NCI-H2227 (cell line): ENCODE measurements around the gene PTK7.
"Not testable (repeated sequence)": the region's sequence is repeated elsewhere in the genome, so short reads cannot be mapped to it uniquely, and the experiment has no call there.

Experiments
- DNase-seq: peaks from one replicate; lab custom pipeline; 2025; ENCODE audit not compliant: unreplicated experiment; lab: John Stamatoyannopoulos, UW

PTK7 gene

DNA sequence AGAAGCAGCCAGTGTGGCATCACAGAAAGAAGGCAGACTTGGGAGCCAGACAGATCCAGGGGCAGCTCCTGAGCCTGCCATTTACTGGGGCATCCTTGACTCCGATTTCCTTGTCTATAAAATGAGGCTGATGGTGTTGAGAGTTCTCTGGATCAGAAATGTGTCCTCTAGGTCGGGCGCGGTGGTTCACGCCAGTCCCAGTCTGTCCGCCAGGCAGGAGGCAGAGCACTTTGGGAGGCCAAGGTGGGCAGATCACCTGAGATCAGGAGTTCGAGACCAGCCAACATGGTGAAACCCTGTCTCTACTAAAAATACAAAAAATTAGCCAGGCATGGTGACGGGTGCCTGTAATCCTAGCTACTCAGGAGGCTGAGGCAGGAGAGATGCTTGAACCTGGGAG, 41.4 kb downstream of the PTK7 start:
- DNase-seq = not testable (repeated sequence)

DNA sequence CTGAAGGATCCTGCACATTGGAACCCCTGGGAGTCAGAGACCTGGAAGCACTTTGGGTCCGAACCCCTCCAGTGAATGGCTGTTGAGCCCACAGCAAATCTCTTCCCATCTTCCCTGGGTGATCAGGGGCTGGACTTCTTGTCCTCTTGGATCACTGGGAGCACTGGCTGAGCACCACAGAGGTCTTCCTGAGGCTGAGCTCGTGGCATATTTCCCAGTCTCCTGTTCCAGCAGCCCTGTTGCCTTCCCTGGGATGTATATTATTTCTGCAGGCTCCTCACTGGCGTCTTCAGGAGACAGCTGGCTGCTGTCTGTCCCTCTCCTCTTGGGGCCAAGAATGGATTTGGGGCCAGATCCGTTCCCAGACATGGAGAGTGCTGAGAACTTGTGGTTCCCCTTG, 43.4 kb downstream of the PTK7 start:
- DNase-seq = no peak

DNA sequence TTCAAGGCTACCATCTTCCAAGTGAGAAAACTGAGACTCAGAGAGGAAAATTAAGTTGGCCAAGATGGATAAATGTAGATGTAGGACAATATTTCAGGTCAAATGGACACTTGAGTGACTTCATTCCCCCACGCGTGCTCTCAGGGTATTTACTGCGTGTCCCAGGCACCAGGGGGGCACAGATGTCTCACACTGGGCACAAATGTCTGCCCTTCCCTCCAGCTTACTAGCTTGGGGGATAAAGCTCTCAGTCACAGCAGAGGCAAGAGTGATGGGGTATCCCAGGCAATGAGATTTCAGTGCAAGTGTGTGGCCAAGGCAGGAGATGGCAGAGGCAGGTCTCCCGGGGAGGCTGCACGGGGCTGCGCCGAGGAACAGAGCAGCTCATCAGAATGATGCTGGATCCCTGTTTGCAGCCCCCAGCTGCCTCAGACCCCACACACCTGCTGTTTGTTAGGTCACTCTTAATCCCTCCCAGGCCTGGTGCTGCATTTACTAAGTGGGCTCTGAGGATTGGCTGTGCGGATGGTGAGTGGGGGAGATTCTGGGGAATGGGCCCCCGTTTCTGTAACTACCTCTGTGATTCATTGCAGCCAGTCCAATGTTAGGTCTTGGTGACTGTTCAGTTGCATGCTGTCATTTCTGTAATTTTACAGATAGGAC, 44.1 kb downstream of the PTK7 start:
- no peak for DNase-seq

DNA sequence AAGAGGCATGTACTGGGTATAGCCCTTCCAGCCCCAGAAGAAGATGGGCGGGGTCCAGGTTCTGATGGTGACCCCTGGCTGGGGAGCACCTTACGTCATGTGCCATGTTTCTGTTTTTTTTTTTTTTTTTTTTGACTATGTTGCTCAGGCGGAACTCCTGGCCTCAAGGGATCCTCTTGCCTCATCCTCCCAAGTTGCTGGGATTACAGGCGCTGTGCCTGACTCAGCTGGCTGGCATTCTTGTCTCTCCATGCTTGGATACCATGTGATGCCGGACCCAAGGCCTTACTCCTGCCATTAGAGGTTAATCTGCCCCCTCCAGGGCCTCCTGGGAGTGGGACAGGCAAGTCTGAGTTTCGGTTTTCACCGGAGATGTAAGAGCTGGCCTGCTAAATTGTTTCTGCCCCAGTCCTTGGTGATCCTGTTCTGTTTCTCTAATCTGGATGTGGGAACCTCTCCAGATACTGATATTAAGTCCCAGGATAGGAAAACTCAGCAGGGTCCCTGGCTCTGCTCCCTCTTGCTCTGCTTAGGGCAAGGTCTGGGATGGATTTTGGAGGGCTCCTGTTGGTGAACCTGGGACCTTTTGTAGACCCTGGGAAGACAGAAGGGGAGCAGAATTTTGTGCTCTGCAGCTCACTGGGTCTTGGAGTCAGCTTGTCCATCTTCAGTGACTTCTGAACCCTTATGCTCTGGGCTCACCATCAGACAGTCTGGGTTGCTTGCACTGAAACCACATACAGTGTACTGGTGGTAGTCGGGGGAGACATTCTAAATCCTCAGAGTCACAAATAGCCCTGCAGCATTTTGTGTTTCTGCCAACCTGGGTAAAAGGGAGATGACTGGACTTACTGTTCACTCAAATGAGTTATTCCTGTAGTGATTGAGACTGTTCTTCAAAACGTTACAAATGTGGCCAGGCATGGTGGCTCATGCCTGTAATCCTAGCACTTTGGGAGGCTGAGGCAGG, 45.1 kb downstream of the PTK7 start:
- DNase-seq = no peak

DNA sequence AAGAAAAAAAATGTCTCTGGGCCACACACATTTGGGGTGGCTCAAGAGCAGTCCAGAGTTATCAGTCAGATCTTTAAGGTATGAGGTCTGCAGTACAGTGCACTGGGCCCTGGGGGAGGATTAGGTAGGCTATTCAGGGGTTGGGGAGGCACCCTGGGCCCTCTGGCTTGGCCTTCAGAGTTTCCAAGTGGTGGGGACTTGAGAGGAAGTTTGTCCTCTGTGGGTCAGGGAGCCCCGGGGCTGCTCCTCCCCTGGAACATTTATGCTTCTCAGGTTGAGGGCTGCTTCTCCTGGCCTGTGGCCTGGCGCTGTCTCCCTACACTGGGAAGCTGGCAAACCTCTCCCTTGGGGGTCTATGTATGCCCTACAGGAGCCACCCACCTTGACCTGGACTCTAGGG, 46.0 kb downstream of the PTK7 start:
- no peak for DNase-seq

DNA sequence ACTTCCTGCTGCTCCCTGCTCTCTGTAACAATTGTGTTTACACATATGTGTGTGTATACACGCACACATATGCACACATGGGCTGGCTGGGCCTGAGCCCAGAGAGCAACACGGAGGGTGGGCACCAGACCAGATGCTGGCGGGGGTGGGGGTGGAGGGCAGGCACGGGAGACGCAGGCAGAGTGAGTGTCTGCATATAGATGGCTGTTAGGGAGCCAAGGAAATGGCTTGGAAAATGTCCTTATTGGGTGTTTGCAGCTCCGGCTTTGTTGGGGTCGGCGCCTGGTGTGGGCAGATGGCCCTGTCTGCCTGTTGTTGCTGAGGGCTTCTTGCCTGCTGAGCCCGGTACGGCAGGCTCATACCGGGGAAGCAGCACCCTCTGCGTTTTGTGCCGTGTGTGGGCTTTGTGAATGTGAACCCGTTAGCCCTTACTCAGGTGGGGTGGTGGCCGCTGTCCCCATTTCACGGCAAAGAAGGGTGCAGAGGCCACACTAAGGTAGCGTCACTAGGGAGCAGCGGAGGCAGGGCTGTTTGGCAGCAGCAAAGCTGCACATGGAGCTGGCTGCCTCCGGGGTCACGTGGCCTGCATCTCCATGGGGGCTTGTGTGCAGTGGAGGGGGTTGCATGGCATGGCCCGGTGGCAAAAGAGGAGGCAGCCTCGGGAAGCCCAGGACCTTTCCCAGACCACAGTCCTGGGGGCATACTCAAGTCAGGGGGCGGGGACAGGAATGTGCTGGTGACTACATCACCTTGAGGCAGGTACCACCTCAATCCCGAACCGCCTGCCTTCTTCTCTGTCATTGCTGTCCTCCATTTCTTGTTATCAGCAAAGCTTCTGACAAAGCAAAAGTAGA, 47.6 kb downstream of the PTK7 start:
- no peak for DNase-seq

DNA sequence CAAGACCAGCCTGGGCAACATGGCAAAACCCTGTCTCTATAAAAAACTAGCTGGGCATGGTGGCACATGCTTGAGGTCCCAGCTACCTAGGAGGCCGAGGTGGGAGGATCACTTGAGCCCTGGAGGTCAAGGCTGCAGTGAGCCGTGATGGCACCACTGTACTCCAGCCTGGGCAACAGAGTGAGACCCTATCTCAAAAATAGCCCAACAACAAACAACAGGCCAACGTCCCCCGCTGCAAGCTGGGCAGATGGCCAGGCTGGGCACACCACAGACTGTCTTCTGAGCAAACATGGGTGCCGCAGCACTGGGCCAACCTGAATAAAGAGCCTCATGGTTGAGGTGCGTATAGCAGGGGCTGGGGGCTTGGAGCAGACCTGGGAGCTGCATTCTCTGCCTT, 48.4 kb downstream of the PTK7 start:
- no peak for DNase-seq

DNA sequence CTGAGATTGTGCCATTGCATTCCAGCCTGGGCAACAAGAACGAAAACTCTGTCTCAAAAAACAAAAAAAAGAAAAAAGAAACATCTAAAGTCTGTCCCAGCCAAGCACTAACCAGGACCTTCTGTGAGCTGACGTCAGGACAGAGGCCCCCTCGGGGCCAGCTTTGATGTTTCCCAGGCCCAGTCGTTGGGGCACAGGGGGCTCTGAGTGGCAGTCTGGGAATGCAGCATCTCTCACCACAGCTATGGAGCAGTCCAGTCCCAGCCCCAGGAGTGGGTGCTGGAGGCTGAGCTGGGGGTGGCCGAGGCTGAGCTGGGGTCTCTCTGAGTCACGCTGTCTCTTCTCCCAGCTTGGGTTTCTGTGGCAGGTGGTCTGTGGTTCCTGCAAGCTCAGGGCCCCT, 49.0 kb downstream of the PTK7 start:
- DNase-seq = no peak

DNA sequence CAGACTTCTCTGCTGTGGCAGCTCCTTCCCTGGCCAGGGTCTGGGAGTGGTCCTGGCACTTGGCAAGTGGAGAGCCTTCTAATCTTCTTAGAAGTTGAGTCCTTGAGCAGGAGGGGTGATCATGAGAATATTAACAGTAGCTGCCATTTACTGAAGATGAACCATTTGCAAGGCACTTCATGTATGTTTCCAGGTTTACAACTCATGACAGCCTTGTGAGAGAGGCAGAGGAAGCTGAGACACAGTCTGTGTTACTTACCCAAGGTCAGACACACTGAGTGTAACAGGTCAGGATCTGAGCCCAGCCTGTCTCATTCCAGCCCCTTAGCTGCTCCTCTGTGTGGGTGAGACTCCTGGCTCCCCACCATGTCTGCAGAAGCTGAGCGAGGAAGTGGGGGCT, 49.4 kb downstream of the PTK7 start:
- DNase-seq = no peak

DNA sequence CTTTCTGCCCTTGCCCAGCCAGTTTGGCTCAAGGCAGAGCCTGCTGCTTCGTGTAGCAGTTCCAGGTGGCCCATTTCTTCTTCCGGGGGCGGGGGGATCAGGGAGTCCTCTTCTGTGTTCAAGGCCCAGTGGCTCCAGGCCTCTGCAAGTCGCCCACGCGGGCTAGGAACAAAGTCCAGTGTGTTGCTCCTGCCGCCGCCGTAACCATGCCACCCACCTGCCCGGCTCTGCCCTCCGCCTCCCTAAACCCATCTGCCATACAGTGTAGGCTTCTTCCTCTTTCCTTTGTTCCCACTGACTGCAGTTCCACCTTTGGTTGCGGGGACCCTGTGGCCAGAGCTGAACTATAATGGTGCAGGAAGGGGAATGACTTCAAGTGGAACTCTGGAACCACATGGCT, 51.1 kb downstream of the PTK7 start:
- no peak for DNase-seq

DNA sequence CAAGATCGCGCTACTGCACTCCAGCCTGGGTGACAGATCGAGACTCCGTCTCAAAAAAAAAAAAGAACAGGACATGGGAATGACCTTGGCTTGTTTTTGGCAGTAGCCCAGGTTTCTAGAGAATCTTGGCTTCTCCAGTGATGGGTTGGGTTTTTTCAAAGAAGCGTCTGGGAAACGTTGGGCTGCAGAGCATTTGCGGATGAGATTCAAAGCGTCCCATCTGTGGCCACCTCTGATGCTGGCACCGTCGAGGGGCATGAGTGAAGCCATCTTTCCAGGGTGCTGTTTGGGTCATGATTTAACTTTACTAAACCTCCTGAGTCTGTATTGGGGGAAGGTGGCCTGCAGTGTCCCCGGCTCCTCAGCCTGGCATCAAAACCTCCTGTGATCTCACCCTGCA, 51.8 kb downstream of the PTK7 start:
- no peak for DNase-seq

DNA sequence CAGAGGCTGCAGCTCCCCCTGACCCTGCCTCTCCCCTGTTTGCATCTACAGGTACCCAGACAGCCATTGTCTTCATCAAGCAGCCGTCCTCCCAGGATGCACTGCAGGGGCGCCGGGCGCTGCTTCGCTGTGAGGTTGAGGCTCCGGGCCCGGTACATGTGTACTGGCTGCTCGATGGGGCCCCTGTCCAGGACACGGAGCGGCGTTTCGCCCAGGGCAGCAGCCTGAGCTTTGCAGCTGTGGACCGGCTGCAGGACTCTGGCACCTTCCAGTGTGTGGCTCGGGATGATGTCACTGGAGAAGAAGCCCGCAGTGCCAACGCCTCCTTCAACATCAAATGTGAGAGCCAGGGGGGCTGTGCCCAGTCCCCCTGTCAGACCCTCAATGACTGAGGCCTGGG, 52.8 kb downstream of the PTK7 start:
- DNase-seq = no peak

DNA sequence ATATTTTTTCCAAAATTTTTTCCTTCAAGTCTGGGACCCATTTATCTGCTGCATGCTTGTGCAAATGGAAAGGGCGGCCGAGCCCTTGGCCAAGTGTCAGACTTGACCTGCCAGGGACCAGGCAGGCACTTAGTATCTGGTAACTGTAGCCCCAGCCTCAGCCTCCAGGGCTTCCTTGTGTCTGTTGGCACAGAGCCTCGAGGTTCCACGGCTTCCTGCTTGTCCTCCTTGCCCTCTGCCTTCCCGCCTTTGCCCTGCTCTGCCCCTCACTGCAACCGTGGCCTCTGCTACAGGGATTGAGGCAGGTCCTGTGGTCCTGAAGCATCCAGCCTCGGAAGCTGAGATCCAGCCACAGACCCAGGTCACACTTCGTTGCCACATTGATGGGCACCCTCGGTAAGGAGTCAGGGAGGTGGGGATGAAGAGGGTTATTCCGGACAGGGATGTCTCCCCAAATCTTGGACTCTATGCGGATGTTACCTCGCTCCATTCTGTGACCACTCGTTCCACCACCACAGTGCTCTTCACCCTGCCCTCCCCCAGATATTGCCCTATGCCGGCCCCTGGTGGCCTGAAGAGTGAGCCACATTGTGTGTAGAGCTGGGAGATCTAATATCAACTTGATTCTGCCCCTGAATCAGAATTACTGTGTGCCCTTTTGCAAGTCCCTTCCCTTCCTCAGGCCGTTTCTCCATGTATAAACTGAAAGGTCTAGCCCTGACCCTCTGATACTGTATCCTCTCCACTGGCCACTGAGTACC, 53.5 kb downstream of the PTK7 start:
- DNase-seq = no peak

DNA sequence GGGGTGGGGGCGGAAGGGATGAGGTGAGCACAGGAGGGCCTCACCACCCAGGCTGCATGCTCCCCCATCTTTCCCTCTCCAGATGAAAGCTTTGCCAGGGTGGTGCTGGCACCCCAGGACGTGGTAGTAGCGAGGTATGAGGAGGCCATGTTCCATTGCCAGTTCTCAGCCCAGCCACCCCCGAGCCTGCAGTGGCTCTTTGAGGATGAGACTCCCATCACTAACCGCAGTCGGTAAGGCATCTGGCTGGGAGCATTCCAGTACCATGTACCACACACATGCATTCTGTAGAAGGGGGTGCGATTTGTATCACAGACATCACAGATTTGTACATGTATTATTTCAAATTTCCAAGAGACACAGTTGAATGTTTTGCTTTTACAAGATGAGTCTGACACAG, 54.3 kb downstream of the PTK7 start:
- DNase-seq = no peak

DNA sequence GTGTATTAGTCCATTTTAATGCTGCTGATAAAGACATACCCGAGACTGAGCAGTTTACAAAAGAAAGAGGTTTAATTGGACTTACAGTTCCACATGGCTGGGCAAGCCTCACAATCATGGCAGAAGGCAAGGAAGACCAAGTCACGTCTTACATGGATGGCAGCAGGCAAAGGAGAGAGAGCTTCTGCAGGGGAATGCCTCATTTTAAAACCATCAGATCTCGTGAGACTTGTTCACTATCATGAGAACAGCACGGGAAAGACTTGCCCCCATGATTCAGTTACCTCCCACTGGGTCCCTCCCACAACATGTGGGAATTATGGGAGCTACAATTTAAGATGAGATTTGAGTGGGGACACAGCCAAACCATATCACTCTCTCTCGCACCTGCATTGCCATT, 55.3 kb downstream of the PTK7 start:
- DNase-seq = not testable (repeated sequence)

DNA sequence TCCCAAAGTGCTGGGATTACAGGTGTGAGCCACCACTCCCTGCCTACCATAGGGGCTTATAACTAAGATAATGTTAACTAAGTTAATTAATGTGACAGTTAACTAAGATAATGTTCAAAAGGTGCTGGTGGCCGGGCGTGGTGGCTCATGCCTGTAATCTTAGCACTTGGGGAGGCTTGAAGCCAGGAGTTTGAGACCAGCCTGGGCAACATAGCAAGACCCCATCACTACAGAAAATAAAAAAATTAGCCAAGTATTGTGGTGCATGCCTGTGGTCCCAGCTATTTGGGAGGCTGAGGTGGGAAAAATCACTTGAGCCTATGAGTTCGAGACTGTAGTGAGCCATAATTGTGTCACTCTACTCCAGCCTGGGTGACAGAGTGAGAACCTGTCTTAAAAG, 62.2 kb downstream of the PTK7 start:
- no peak for DNase-seq

DNA sequence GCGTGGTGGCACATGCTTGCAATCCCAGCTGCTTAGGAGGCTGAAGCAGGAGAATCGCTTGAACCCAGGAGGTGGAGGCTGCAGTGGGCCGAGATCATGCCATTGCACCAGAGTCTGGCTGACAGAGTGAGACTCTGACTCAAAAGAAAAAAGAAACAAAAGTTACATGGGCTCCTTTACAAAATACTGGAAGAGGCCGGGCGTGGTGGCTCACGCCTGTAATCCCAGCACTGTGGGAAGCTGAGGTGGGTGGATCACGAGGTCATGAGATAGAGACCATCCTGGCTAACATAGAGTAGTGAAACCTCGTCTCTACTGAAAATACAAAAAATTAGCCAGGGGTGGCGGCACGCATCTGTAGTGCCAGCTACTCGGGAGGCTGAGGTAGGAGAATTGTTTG, 63.9 kb downstream of the PTK7 start:
- DNase-seq = not testable (repeated sequence)

DNA sequence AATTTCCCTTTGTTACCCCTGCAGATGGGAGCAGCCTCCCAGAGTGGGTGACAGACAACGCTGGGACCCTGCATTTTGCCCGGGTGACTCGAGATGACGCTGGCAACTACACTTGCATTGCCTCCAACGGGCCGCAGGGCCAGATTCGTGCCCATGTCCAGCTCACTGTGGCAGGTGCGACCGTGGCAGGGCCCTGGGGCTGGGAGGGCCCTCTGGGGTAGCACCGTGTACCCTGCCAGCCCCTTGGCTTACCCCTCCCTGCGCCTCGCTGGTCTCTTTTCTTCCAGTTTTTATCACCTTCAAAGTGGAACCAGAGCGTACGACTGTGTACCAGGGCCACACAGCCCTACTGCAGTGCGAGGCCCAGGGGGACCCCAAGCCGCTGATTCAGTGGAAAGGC, 65.5 kb downstream of the PTK7 start:
- no peak for DNase-seq

DNA sequence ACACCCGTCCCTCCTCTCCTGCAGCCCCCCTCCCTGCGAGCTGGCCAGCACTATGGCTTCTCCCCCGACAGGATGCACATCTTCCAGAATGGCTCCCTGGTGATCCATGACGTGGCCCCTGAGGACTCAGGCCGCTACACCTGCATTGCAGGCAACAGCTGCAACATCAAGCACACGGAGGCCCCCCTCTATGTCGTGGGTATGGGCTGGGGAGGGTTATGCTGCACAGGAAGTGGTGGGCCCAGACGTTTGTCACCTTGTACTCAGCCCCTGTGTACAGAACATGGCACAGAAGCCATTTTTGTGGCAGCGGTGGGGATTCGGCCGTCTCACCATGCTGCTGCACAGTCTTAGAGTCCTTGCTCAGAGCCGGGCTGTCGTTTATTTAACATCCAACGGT, 66.0 kb downstream of the PTK7 start:
- DNase-seq = no peak

DNA sequence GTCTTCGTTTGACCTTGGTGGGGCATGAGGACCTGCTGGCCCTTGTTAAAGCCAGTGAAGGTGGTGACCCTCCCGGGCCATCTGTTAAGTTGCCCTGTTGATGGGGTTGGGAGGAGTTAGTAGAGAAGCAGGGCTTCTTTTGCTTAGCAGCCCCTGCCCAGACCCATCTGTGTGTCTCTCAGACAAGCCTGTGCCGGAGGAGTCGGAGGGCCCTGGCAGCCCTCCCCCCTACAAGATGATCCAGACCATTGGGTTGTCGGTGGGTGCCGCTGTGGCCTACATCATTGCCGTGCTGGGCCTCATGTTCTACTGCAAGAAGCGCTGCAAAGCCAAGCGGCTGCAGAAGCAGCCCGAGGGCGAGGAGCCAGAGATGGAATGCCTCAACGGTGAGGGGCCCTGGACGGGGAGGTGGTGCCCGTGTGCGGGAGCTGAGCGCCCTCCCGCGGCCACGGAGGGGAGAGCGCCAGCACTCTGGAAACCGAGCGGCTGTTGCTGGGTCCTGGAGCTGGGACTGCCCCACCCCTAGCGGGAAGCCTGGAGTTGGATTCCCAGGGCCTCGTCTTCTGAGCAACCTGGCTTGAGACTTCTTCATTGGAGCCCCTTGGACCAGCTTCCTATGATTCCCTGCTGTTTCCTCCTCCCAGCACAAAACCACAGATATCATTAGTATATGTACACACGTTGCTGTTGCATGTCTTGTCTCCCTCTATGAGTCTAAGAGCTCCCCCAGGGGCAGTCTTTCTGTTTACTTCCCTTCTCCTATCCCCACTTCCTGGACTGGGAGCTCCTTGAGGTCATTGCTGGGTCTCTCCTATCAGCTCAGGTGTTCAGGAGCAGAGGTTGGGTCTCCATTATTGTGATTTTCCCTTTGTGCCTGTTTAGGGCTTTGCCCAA, 67.4 kb downstream of the PTK7 start:
- DNase-seq = peak; percentile 89
